Left ventricle myocardium superior (tissue), 1 donor: Measurements from ENCODE around the gene FARP1. TPM values are rescaled to one million over a fixed set of nuclear protein-coding genes. Genes with fewer than 3 reads are reported as not detected.
A peak's percentile ranks its signal among the peaks of the same experiment; 100 is the strongest.
"Not testable (repeated sequence)": the region's sequence is repeated elsewhere in the genome, so short reads cannot be mapped to it uniquely, and the experiment has no call there.

ENCODE experiments used
- ATAC-seq: fragments of 200-7000 bp; cut with Tn5 transposase; one replicate; pipeline ENCODE4 v1.9.1; 2020; ENCODE audit warnings: mild to moderate bottlenecking, moderate library complexity
- DNase-seq: peaks from one replicate; pipeline ENCODE4 v3.0.0-alpha.2; 2020
- intact Hi-C: fragments of 100-400 bp; cut with micrococcal nuclease; formaldehyde crosslinking; loops from one replicate; pipeline ENCODE4 v1.11.0; 2022
- total RNA-seq: library from RNA; stranded (reverse); fragmentation: NEBNext Ultra II Directional; extraction: Animal tissue kit (Norgen Biotek cat#: 25700); gene quantifications from one replicate; pipeline ENCODE4 v1.2.1, GENCODE V29; 2021
- donor health status: DM: no; HTN: yes; CAD: no; lungs with severe emphysema.

The FARP1 gene
- total RNA-seq, 1 donor from 2014 or later, result 14.9 TPM

DNA sequence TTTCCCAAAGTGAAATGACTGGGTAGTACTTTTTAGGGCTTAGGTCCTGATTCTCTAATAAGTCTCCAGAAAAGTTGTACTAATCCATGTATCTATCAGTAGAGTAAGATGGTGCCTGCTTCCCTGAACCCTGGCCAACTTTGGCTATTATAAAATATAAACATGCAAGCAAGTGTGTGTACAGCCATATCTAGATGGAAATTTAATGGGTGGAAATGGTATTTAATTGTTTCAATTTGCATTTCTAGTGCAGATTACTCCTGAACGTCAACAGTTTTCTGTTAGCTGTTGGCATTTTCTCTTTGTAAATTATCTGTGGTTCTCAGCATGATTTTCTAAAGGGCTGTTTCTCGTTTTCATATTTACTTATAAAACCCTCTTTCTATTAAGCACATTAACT lies 221.3 kb downstream of the FARP1 start:
- DNase-seq, result no peak
- intact Hi-C loops, result no loop called here
- no peak for ATAC-seq

DNA sequence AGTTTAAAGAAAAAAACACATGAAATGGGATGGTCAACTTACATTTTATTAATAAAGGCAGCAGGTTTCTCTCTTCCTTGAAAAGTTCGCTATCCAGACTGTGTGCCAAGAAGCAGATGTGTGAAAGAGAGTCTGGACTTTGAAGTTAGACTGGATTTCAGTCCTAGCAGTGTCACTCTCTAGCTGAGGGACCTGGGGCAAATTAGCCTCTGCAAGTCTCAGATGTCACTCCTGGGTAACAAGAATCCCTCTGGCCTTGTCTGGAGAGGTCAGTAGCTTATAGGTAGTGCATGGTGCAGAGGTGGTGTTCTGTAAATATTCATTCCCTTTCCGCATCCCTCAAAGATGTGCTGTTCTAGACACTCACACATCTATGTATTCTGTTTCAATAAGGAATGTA lies 221.8 kb downstream of the FARP1 start:
- ATAC-seq (no peak), DNase-seq (no peak)
- intact Hi-C loops, result no loop called here

DNA sequence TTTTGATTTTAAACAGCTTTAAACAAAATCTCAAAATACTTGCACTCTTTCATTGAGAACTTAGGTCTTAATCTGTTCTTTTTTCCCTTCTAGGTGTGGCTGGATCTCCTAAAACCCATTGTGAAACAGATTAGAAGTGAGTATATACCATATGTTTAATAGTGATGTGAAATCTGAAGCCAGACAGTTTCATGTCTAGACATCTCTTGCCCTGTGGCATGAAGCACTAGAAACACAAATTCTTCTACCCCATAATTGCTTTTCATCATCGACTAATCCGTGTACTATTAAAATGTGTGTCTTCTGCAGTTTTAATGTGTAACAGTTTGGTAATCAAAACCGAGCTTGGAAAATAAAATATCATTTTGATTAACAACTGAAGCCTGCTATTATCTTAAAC lies 222.4 kb downstream of the FARP1 start:
- intact Hi-C loops, result no loop called here
- ATAC-seq (no peak), DNase-seq (no peak)

DNA sequence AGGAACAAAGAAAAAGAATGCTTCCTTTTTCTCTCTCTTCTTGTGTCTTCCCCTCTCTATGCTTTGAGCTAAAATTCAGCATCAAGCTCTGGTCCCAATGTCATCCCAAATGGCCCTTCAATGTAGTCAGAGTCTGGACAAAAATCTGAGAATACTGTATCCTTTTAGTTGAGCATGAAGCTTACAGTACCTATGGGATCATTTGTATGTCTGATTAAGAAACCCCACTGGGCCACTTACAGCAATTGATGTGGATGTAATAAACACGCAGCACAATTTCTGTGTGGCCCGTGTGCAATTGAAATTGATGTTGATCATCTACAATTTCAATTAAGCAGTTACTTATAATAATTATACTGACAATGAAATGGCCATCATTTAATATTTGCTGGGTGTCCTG lies 223.1 kb downstream of the FARP1 start:
- DNase-seq (no peak), ATAC-seq (no peak)

DNA sequence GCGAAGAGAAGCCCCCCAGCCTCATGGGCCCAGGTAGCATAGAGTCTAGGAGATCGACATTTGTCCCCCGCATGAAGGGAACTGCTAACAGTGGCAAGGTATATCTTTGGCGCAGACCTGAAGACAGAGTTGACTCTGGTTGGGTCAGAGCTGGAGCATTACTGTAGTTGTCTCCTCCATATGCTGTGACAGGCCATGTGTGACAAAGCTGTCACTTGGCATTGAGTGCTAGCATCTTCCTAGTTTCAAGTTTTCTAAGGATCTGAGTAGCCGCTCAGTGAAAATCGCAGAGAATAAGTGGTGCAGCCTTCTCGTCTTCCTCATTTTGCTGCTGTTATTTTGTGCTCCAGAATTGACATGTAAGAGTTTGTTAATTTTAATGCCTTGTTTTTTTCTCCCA lies 223.5 kb downstream of the FARP1 start:
- intact Hi-C loops, result no loop called here
- no peak for ATAC-seq
- no peak for DNase-seq

More for the DNA sequence above, 223.1 kb downstream of the FARP1 start:
- intact Hi-C loops, result no loop called here

DNA sequence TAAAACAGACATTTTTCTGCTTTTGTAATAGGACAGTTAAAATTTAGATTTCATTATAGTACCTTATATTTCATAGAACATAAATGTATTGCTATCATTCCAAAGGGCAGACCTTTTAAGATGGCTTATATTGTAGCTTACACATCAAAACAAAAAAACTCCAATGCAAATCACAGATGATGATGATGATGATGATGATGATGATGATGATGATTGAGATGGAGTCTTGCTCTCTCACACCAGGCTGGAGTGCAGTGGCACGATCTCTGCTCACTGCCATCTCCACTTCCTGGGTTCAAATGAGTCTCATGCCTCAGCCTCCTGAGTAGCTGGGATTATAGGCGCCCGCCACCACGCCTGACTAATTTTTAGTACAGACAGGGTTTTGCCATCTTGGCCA lies 224.1 kb downstream of the FARP1 start:
- intact Hi-C loops, result no loop called here
- no peak for DNase-seq
- ATAC-seq, result no peak

DNA sequence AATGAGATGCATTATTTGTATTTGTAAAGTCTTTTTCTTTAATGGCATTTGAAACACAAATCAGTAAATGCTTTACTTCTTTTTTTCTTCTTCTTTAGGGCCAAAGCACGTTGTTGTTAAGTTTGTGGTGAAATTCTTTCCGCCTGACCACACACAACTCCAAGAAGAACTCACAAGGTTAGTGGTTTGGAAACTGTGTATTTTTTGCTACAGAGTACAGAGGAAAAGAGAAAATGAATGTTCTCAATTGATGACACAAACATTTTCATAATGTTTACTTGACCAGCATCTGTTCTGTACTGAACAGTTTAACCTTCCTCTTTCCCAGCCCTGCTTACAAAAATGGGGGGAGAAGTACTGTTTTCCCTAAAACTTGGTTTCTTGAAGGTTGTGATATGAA lies 225.1 kb downstream of the FARP1 start:
- ATAC-seq, result no peak
- no peak for DNase-seq
- intact Hi-C loops, result no loop called here

DNA sequence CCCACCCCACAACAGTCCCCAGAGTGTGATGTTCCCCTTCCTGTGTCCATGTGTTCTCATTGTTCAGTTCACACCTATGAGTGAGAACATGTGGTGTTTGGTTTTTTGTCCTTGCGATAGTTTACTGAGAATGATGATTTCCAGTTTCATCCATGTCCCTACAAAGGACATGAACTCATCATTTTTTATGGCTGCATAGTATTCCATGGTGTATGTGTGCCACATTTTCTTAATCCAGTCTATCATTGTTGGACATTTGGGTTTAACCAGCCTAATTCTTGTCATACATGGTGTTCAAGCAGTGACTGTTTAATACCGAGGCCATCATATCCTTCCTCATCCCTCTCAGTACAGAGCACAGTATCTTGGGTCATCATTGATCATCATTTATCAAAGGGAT lies 226.6 kb downstream of the FARP1 start:
- DNase-seq, ATAC-seq, intact Hi-C loops: not testable (repeated sequence)

DNA sequence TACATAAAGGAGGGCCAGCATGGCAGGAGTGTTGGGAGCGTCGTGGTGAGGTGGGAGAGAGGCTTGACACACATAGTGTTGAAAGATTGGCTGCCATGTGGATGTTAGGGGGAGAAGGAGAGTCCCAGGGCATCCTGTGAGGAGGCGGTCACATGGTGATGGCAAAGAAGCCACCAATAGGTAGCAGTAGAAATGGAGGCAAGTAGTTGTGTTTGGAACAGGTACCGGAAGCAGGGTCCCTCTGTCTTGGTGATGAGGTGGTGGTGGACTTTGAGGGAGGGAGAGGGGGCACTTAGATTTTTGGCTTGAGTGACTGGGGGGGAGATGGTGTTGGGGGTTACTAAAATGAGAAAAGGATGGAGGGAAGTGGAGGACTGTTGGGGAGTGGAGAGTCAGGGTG lies 227.4 kb downstream of the FARP1 start:
- ATAC-seq (no peak), DNase-seq (no peak)
- intact Hi-C loops, result no loop called here

DNA sequence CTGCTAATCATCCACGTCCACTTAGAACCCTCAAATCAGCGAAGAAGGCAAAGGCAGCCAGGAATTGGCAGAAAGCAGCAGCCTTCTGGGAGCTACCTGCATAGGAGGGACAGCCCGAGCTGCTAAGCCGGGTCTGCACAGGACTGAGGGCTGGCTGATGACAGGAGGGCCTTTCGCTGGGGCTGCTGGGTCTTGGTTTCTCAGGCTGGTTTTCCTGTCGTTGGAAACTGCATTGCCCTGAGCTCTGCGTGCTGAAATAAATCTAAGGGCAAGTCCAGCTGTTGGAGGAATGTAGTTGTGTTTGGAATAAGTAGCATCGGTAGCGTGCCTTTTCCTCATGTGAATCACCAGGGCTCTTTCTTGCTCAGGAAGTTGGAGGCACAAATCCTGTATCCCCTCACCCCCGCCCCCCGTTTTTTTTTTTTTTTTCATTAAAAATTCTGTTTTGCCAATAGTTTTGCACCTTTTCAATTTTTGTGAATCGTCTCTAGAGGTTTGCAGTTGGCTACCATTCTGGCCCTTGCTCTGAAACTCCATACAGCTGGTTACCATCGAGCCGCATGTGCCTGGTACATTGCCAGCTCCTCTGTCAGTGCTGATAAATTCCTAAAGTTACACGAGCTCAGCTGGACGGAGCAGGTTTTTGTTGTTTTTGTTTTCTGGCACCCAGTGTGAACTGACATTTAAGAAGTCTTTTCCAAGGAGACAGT lies 228.1 kb downstream of the FARP1 start:
- DNase-seq (peak; percentile 73), ATAC-seq (peak; percentile 89)
- intact Hi-C loops, result no loop called here

DNA sequence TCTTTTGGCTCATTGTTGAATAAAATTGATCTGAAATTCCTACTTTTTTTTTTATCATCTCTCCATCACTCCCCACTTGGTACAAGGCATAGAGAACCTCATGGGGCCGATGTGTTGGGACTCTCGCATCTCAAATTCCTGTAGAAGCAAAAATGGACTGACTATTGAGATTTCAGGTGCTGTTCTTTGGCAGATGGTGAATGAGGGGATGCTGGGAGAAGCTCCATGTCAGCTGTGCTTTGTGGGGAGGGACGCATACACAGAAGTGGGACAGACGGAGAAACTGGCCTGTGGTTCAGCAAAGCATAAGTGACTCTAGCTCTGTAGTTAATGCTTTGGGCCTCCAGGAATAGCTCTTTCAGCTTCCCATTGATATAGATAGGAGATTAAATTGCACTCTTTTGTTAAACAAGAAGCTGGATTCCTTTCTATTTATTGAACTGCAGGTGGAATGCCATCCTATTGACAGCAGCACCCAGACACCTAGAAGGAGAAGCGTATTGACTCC lies 228.7 kb downstream of the FARP1 start:
- ATAC-seq (peak; percentile 26), DNase-seq (no peak)
- intact Hi-C loops, result no loop called here

DNA sequence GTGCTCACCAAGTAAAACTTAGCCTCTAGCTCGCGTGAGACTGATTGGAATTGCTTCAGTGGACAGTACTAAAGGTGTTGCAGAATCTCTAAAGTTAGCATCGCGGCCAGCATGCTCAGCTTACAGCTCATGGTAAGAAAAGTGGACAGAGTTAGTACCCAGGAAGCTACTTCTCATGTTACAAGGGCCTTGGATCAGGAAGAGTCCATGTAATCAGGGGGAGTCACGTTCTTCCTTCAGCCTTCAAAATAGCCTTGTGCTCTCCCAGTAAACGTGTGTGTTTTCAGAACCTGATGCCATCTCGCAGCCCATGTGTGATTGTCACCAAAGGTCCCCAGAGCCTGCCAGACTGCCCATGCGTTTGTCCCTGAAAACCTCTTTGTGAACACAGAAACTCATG lies 230.0 kb downstream of the FARP1 start:
- DNase-seq, result no peak
- ATAC-seq, result no peak
- intact Hi-C loops, result no loop called here

DNA sequence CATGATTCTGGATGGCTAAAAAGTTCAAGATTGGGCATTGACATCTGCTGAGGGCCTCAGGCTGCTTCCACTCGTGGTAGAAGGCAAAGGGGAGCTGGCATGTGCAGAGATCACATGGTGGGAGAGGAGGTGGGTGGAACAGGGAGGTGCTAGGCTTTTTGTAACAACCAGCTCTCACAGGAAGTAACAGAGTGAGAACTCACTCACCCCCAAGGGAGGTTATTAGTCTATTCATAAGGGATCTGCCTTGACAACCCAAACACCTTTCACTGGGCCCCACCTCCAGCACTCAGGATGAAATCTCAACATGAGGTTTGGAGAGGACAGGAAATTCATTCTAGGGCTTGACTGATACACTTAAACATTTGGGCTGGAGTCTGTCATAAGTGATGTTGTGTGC lies 231.9 kb downstream of the FARP1 start:
- ATAC-seq (no peak), DNase-seq (no peak)
- intact Hi-C loops, result no loop called here

DNA sequence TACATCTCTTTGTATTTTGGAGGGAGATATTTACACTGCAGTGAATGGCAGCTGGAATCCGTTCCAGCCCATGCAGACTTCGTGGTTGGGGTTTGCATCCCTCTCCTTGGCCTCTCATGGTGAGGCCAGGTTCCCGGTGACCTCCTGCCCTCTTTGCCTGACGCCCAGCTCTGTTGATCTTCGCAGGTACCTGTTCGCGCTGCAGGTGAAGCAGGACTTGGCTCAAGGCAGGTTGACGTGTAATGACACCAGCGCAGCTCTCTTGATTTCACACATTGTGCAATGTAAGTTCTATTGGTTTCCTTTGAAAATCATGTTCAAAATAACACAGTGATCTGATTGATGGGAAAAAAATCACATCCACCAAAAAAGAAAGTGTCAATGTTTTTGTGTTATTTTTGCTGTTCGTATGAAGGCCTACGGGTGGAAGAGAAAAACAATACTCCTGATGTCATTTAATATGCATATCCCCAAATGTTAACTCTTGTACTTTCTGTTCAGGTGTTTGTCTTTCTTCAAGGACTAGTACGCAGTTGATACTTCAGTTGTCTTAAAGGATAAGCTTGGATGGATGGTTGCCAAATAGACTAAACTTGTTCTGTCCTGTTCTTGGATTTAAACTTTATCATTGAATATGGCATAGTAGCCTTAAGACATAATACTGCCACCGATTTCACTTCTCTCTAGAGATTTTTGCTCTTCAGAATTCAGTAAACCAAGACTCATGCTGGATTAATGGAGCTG lies 234.9 kb downstream of the FARP1 start:
- intact Hi-C loops, result no loop called here
- ATAC-seq (no peak), DNase-seq (no peak)

DNA sequence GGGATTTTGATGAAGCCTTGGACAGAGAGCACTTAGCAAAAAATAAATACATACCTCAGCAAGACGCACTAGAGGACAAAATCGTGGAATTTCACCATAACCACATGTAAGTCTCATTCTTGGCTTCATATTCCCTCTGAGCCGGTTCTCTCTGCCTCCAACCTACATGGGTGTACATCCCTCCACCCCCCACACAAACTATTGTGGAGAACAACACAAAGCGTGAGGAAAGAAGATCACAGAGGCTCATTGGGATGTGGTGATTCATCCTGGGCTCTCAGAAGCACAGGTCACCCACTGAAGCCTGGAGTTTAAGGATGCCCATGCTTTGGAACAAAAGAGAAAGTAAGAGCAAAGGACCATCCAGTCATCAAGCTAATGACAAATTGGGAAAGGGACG lies 241.8 kb downstream of the FARP1 start:
- intact Hi-C loops, result no loop called here
- DNase-seq (no peak), ATAC-seq (no peak)

DNA sequence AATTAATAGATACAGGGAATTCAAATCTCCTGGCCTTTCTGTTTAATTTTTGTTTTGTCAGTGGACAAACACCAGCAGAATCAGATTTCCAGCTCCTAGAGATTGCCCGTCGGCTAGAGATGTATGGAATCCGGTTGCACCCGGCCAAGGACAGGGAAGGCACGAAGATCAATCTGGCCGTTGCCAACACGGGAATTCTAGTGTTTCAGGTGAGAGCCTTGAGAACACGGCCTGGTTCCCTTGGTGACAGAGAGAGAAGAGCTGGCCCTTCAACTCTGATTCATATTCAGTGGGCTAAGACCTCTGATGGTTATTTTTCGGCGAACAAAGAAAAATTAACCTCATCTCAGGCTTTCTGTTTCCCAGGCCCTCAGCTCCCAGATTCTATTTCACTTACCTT lies 242.7 kb downstream of the FARP1 start:
- no peak for ATAC-seq
- intact Hi-C loops, result no loop called here
- DNase-seq, result no peak

DNA sequence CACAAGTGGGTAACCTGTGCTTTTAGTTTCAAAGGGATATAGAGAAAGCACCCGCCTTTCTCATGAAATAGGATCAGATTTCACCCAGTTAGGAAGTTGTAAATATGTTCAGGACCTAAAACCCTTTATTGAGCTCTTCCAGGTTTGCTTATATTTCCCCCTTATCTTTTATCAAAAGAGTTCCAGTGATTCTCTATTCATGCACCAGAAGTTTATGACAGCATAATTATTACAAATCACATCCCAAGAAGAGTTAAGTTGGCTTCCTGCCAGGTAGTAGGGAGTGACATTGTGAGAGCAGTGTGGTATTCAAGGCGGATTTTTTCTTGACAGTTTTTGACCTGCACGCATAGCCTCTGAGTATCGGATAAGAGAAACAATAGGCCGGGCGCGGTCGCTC lies 243.7 kb downstream of the FARP1 start:
- DNase-seq (no peak), ATAC-seq (no peak)
- intact Hi-C loops, result no loop called here

DNA sequence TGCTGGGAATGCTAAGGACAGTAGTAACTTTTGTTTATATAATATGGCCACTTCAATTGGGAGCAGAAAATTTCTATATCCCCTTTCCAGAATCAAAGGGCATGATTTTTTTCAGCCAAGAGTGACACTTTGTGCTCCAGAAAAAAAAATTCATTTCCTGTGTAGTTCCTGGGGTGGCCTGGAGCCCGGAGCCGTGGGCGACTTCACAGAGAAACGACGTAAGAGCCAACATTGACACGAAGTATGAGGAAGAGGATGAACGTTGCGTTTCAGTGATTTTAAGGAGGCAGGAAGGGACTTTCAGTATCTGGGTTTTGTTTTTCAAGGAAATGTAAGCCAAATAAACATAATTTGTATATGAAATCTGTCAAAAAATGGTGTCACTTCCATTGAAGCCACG lies 246.4 kb downstream of the FARP1 start:
- DNase-seq (peak; percentile 60), ATAC-seq (peak; percentile 75)
- intact Hi-C loops, result no loop called here

DNA sequence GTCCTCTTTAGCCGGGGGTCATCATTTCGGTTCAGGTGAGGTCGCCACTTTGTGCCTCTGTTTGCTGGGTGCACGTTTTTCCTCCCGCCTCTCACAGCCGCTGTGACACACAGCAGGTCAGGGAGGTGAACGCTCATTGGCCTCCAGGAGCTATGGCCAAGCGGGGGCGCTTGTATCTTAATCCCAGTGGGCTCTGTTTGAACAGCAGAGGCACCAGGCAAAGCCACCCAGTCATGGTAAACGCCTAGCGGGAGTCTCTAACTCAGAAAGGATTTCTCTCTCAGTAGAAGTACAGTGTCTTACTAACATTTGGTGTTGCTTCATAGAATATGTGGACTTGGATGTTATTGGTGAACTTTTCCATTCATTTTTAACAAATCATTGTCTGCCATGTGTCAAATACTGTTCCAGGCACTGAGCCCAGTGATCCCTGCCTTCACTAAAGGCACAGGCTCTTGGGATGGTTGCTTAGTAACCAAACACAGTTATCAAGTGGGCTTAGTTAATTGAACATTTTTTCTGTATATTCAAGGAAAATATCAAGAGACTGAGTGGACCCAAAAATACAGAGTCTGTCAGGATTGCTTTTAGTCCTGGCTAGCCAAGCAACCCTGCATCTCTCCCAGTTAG lies 247.3 kb downstream of the FARP1 start:
- DNase-seq (no peak), ATAC-seq (peak; percentile 77)
- intact Hi-C loops, result no loop called here

DNA sequence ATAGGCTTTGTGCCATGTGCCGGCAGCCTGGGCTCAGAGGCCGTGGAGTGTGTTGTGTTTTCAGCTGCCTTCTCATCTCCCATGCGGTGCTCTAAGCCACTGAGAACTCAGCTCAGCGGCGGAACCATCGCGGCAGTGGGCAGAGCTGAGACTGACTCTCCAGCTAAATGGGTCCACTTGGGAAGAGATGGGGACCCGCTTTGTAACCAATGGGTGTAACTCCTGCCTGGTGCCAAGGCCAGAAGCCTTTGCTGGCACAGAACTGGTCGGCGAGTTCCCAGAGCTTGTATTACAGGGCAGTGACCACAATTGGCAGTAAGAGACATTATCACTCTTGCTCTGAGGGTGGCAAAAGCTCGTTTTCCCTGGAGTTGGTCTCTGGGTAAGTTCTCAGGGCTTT lies 251.0 kb downstream of the FARP1 start:
- intact Hi-C loops, result no loop called here
- no peak for ATAC-seq
- DNase-seq, result no peak
